ENCODE measurements around the gene DIS3L.
A peak's percentile ranks its signal among the peaks of the same experiment; 100 is the strongest.

Gene DIS3L

DNA sequence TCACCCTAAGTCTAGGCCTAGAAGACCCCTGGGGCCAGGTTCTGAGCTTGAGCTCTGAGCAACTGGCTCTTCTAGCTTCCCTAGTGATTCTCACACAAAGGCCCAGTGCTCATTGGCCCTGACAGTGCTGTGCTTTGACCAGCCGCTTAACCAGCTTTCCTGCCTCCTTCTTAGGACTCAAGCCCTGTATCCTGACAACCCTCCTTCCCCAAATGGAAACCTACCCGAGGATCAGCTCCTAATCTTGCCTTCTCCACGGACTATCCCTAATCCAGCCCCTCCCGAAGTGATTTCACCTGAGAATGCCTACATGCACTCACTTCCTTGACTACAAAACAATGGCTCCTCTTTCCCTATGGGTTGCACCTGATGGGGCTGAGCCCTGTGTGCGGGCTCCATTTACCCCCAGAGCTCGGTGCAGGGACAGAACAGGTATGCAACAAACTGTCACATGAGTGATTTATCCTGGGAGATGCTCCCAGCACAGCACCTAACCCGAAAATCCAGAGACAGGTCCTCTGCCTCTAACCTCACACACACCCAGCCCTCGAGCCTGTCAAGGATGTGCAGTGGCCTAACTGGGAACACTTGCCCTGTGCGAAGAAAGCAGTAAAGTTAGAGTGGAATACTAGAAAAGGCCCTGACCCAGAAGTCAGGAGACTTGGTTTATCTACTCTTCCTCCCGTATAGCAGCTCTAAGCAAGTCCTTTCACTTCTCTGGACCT lies 42.1 kb upstream of the DIS3L start:
- no peak overlapping the region for H3K9ac ChIP-seq (ENCODE audit: low read depth, low read length, poor library complexity)
- DNase-seq (ENCODE audit: low spot score), result no peak
- no peak overlapping the region for H3K18ac ChIP-seq (ENCODE audit: low read length)
- H2AK5ac ChIP-seq (ENCODE audit: low read depth, low read length), result no peak overlapping the region
- H2BK15ac ChIP-seq (ENCODE audit: low read length), result no peak overlapping the region
- no peak overlapping the region for H3K14ac ChIP-seq (ENCODE audit: low read length)
- H4K8ac ChIP-seq (ENCODE audit: low read depth, low read length), result no peak overlapping the region
- H3K4me3 ChIP-seq (ENCODE audit: low read length in 2 of 2), result peak overlapping the region in 1 of 2 donors; percentile 41
- H3K23ac ChIP-seq (ENCODE audit: low read depth, low read length, poor library complexity), result no peak overlapping the region
- H2BK120ac ChIP-seq (ENCODE audit: low read depth, low read length), result no peak overlapping the region
- no peak overlapping the region for H3K4me2 ChIP-seq (ENCODE audit: insufficient read depth, low read length, poor library complexity, severe bottlenecking)
- H3K4ac ChIP-seq (ENCODE audit: low read length), result no peak overlapping the region
- H3K27me3 ChIP-seq (ENCODE audit: control insufficient read depth in 3 of 3, insufficient read depth in 3 of 3, low read depth in 1 of 3, low read length in 3 of 3), result peaks cover 20 to 70% (median 55%) of the 10 kb centered on the region in 3 experiments
- WGBS, 2 donors (ENCODE audit: extremely low coverage in 2 of 2, insufficient read length in 2 of 2, insufficient replicate concordance in 1 of 2), result no CpG with 5 or more reads among the region's 10 CpGs
- H2BK12ac ChIP-seq (ENCODE audit: low read length), result no peak overlapping the region
- no peak overlapping the region for H4K91ac ChIP-seq (ENCODE audit: low read depth, low read length, poor library complexity)
- H3K9me3 ChIP-seq (replicated peaks in 1 of 2; ENCODE audit: control insufficient read depth in 2 of 2, insufficient read depth in 1 of 2, low read depth in 1 of 2, low read length in 2 of 2), result no peaks in the 10 kb centered on the region
- H3K36me3 ChIP-seq (replicated peaks in 1 of 2; ENCODE audit: control insufficient read depth in 2 of 2, insufficient read depth in 2 of 2, low read length in 2 of 2), result no peaks in the 10 kb centered on the region
- no peaks in the 10 kb centered on the region for H3K79me1 ChIP-seq (ENCODE audit: low read depth, low read length)
- peak overlapping the region; percentile 78 for H2AFZ ChIP-seq (ENCODE audit: low read length)
- H3K4me1 ChIP-seq (ENCODE audit: control insufficient read depth in 2 of 2, insufficient read depth in 1 of 2, low read depth in 1 of 2, low read length in 2 of 2), result peaks cover 7 to 19% of the 10 kb centered on the region in 2 donors
- H3K27ac ChIP-seq (replicated peaks; ENCODE audit: low read length), result no peak overlapping the region
- H2BK5ac ChIP-seq (ENCODE audit: low read length), result no peak overlapping the region

DNA sequence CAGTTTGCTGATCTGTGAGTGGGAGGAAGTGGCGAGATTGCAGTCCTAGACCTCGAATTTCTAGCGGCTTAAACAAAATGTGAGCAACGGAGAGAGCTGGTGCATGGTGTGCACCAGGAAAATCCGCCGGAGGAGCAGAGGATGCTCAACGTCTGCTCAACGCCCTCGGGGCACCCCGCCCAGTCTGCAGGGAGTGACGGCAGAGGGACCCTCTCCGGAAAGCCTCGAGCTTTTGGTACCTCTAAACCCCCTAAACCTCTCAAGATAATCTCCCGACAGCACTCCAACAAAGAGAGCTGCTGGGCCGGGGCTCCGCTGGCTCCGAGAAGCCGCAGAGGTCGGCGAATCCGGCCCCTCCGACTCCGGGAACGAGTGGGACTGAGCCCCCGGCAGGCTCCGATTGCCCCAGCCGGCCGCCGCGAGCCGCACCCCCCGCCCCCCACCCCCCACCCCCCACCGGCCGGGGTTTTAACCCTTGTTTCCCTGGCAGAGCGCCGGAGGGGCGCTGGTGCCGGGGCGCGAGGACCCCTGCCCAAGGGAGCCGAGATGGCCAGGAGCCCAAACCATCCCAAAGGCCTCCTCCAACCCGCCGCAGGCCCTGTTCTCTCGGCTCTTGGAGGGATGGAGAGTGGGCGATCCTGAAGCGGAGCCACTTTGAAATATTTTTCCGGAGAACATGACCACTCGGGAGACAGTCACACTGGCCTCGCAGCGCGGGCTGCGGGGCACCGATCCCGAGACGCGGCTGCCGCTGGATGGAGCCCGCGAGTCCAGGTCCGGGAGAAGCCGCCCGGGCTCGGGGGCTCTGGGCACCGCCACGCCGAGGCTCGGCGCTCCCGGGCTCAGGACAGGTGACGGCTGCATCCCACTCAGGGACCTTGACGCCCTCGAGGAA lies 41.3 kb upstream of the DIS3L start:
- Histone ChIP-seq H3K4me3 (ENCODE audit: low read length in 2 of 2) (peak overlapping the region; percentile 41 to 77), H3K14ac (ENCODE audit: low read length) (no peak overlapping the region), H2BK5ac (ENCODE audit: low read length) (no peak overlapping the region), H3K9ac (ENCODE audit: low read depth, low read length, poor library complexity) (no peak overlapping the region), H3K18ac (ENCODE audit: low read length) (peak overlapping the region; percentile 83), H2BK15ac (ENCODE audit: low read length) (no peak overlapping the region), H4K91ac (ENCODE audit: low read depth, low read length, poor library complexity) (no peak overlapping the region), H3K4ac (ENCODE audit: low read length) (no peak overlapping the region), H2AK5ac (ENCODE audit: low read depth, low read length) (no peak overlapping the region), H2BK12ac (ENCODE audit: low read length) (no peak overlapping the region), H3K9me3 (replicated peaks in 1 of 2; ENCODE audit: control insufficient read depth in 2 of 2, insufficient read depth in 1 of 2, low read depth in 1 of 2, low read length in 2 of 2) (no peaks in the 10 kb centered on the region), H3K36me3 (replicated peaks in 1 of 2; ENCODE audit: control insufficient read depth in 2 of 2, insufficient read depth in 2 of 2, low read length in 2 of 2) (no peaks in the 10 kb centered on the region), H3K4me1 (ENCODE audit: control insufficient read depth in 2 of 2, insufficient read depth in 1 of 2, low read depth in 1 of 2, low read length in 2 of 2) (peaks cover 7 to 19% of the 10 kb centered on the region in 2 donors), H3K23ac (ENCODE audit: low read depth, low read length, poor library complexity) (no peak overlapping the region), H4K8ac (ENCODE audit: low read depth, low read length) (no peak overlapping the region), H2BK120ac (ENCODE audit: low read depth, low read length) (no peak overlapping the region), H3K27ac (replicated peaks; ENCODE audit: low read length) (no peak overlapping the region), H2AFZ (ENCODE audit: low read length) (peak overlapping the region; percentile 91), H3K4me2 (ENCODE audit: insufficient read depth, low read length, poor library complexity, severe bottlenecking) (peak overlapping the region; percentile 98), H3K79me1 (ENCODE audit: low read depth, low read length) (no peaks in the 10 kb centered on the region), H3K27me3 (ENCODE audit: control insufficient read depth in 3 of 3, insufficient read depth in 3 of 3, low read depth in 1 of 3, low read length in 3 of 3) (peaks cover 22 to 78% (median 62%) of the 10 kb centered on the region in 3 experiments)
- WGBS, 2 donors (ENCODE audit: extremely low coverage in 2 of 2, insufficient read length in 2 of 2, insufficient replicate concordance in 1 of 2), result no CpG with 5 or more reads among the region's 72 CpGs
- peak; percentile 63 for DNase-seq (ENCODE audit: low spot score)

DNA sequence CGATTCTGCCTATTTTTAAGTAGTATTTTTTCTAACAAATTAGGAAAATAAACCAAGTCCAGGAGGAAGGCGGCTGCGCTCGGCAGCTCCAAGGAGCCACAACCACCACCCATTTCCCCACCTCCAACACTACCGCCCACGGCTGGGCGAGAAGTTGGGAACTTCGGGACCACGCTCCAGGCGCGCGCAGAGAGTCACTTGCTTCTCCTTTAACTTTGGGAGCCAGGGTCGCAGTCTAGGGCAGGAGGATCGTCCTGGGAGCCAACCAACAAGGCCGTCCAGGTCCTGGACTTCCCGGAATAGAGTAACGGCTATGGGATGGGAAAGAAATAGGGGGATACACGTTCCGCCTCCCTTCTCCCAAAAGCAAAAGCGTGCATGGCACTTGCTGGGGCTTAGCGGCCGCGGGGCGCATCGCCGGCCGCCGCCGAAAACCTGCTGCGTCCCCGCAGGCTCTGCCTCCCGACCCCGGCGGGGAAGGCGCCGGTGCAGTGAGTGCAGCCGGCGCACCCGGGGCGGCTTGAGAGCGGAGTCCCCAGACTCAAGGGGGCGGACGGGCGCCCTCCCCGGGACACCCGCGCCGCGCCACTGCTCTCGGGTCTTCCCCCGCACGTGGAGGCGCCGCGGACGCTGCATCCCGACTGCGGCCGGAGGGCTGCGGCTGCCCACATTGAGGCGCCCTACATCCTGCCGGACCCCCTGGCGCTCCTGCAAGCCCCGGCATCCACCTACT lies 40.5 kb upstream of the DIS3L start:
- peak overlapping the region; percentile 41 to 80 for H3K4me3 ChIP-seq (ENCODE audit: low read length in 2 of 2)
- no CpG with 5 or more reads among the region's 64 CpGs for WGBS, 2 donors (ENCODE audit: extremely low coverage in 2 of 2, insufficient read length in 2 of 2, insufficient replicate concordance in 1 of 2)
- no peak overlapping the region for H4K91ac ChIP-seq (ENCODE audit: low read depth, low read length, poor library complexity)
- no peaks in the 10 kb centered on the region for H3K9me3 ChIP-seq (replicated peaks in 1 of 2; ENCODE audit: control insufficient read depth in 2 of 2, insufficient read depth in 1 of 2, low read depth in 1 of 2, low read length in 2 of 2)
- no peak overlapping the region for H2BK12ac ChIP-seq (ENCODE audit: low read length)
- peaks cover 7 to 19% of the 10 kb centered on the region in 2 donors for H3K4me1 ChIP-seq (ENCODE audit: control insufficient read depth in 2 of 2, insufficient read depth in 1 of 2, low read depth in 1 of 2, low read length in 2 of 2)
- no peaks in the 10 kb centered on the region for H3K36me3 ChIP-seq (replicated peaks in 1 of 2; ENCODE audit: control insufficient read depth in 2 of 2, insufficient read depth in 2 of 2, low read length in 2 of 2)
- H2AFZ ChIP-seq (ENCODE audit: low read length), result peak overlapping the region; percentile 91
- H3K27ac ChIP-seq (replicated peaks; ENCODE audit: low read length), result no peak overlapping the region
- H4K8ac ChIP-seq (ENCODE audit: low read depth, low read length), result no peak overlapping the region
- H3K14ac ChIP-seq (ENCODE audit: low read length), result no peak overlapping the region
- no peak overlapping the region for H3K23ac ChIP-seq (ENCODE audit: low read depth, low read length, poor library complexity)
- H3K27me3 ChIP-seq (ENCODE audit: control insufficient read depth in 3 of 3, insufficient read depth in 3 of 3, low read depth in 1 of 3, low read length in 3 of 3), result peaks cover 22 to 86% (median 62%) of the 10 kb centered on the region in 3 experiments
- DNase-seq (ENCODE audit: low spot score), result peak; percentile 41
- H3K4ac ChIP-seq (ENCODE audit: low read length), result no peak overlapping the region
- no peak overlapping the region for H2BK5ac ChIP-seq (ENCODE audit: low read length)
- no peaks in the 10 kb centered on the region for H3K79me1 ChIP-seq (ENCODE audit: low read depth, low read length)
- no peak overlapping the region for H2AK5ac ChIP-seq (ENCODE audit: low read depth, low read length)
- no peak overlapping the region for H2BK120ac ChIP-seq (ENCODE audit: low read depth, low read length)
- H3K9ac ChIP-seq (ENCODE audit: low read depth, low read length, poor library complexity), result peak overlapping the region; percentile 84
- H3K18ac ChIP-seq (ENCODE audit: low read length), result peak overlapping the region; percentile 60
- H2BK15ac ChIP-seq (ENCODE audit: low read length), result no peak overlapping the region
- peak overlapping the region; percentile 98 for H3K4me2 ChIP-seq (ENCODE audit: insufficient read depth, low read length, poor library complexity, severe bottlenecking)

Data from neuronal stem cell (in vitro differentiated cells).